GM12878 (cell line): ENCODE results near the gene ASRGL1. TPM values are rescaled to one million over a fixed set of nuclear protein-coding genes. Genes with fewer than 3 reads are reported as not detected.
A peak's percentile ranks its signal among the peaks of the same experiment; 100 is the strongest.

ENCODE experiments used
- ATAC-seq: fragments of 200-7000 bp; cut with Tn5 transposase; 3 replicates; pipeline ENCODE4 v1.9.1; 2020; ENCODE audit warnings: mild to moderate bottlenecking, moderate library complexity
- BruUV-seq: library from RNA; stranded (reverse); fragments of 400-500 nt; replicated peaks from 2 replicates; lab custom pipeline; 2021; lab: Mats Ljungman, UMichigan
- CTCF ChIA-PET: fragments of 300-600 bp; sonication (Branson Sonifier 250); formaldehyde crosslinking; extraction: SDS; loops from one replicate; lab custom pipeline; 2021; ENCODE audit warnings: inconsistent platforms; lab: Yijun Ruan, JAX
- POLR2A ChIA-PET: fragments of 350-600 bp; formaldehyde crosslinking; extraction: SDS; loops from one replicate; lab custom pipeline; 2021; ENCODE audit warnings: inconsistent platforms; lab: Charles Lee
- RAD21 ChIA-PET: fragments of 300-600 bp; sonication (Branson Sonifier 250); formaldehyde crosslinking; loops from one replicate; lab custom pipeline; 2023; ENCODE audit warnings: antibody characterized with exemption; ENCODE audit not compliant: unreplicated experiment; lab: Charles Lee
- SMC1A ChIA-PET: fragments of 300-600 bp; sonication (Branson Sonifier 250); formaldehyde crosslinking; loops from one replicate; lab custom pipeline; 2023; ENCODE audit not compliant: unreplicated experiment, uncharacterized antibody; lab: Charles Lee
- DNase-seq: peaks from one replicate; pipeline ENCODE4 v3.0.0-alpha.2; 2011; ENCODE audit warnings: low read depth, low spot score
- FAIRE-seq: peaks from 3 replicates; lab custom pipeline; 2011; peaks lifted over from hg19 to GRCh38; lab: Jason Lieb, UNC
- H2AFZ ChIP-seq: 2 replicates; pipeline ENCODE4 v1.6.0; 2011; ENCODE audit warnings: low read depth, low read length, control low read depth; ENCODE audit not compliant: control insufficient read depth
- H3K27ac ChIP-seq: 2 replicates; pipeline ENCODE4 v1.5.1; 2011; ENCODE audit warnings: control low read depth; ENCODE audit not compliant: control insufficient read depth, insufficient read depth
- H3K27me3 ChIP-seq, 2 experiments: replicated peaks in 1 of 2; 2 replicates each; pipeline versions ENCODE4 v1.6.0 to v1.6.1; 2011; ENCODE audit warnings: low read length in 1 of 2; ENCODE audit not compliant: control insufficient read depth in 2 of 2, insufficient read depth in 2 of 2
- H3K36me3 ChIP-seq, 2 experiments: 2 replicates each; pipeline ENCODE4 v1.5.1; 2011; ENCODE audit warnings: low read length in 1 of 2; ENCODE audit not compliant: control insufficient read depth in 2 of 2, insufficient read depth in 2 of 2
- H3K4me1 ChIP-seq: 2 replicates; pipeline ENCODE4 v1.6.1; 2011; ENCODE audit warnings: mild to moderate bottlenecking, low read length, moderate library complexity, mixed read lengths; ENCODE audit not compliant: control insufficient read depth, insufficient read depth
- H3K4me2 ChIP-seq: 2 replicates; pipeline ENCODE4 v1.6.0; 2011; ENCODE audit warnings: control low read depth; ENCODE audit not compliant: control insufficient read depth, insufficient read depth
- H3K4me3 ChIP-seq: fragments of 200-600 bp; sonication (generic); 2 replicates; pipeline ENCODE4 v1.5.1; 2016
- H3K79me2 ChIP-seq: 2 replicates; pipeline ENCODE4 v1.6.0; 2011; ENCODE audit warnings: low read length; ENCODE audit not compliant: control insufficient read depth, insufficient read depth
- H3K9ac ChIP-seq: 2 replicates; pipeline ENCODE4 v1.8.0; 2011; ENCODE audit warnings: low read length, control low read depth, mixed read lengths; ENCODE audit not compliant: control insufficient read depth, insufficient read depth
- H3K9me3 ChIP-seq: replicated peaks from 3 replicates; pipeline ENCODE4 v1.5.1; 2011; ENCODE audit warnings: mild to moderate bottlenecking, low read length; ENCODE audit not compliant: control insufficient read depth, insufficient read depth
- H4K20me1 ChIP-seq: 2 replicates; pipeline ENCODE4 v1.6.0; 2011; ENCODE audit not compliant: control insufficient read depth, insufficient read depth
- RAD21 ChIP-seq: IDR thresholded peaks from 2 replicates; pipeline ENCODE4 v1.6.1; 2011; ENCODE audit warnings: mild to moderate bottlenecking, low read depth, low read length, moderate library complexity; ENCODE audit not compliant: insufficient read depth
- SMC3 ChIP-seq: IDR thresholded peaks from 2 replicates; pipeline ENCODE4 v1.6.1; 2011; ENCODE audit warnings: low read length, improper control_type of control experiment, borderline replicate concordance
- ZSCAN29 ChIP-seq: fragments of 450-650 bp; IDR thresholded peaks from 2 replicates; pipeline ENCODE4 v1.6.1; 2017; ENCODE audit warnings: mild to moderate bottlenecking, moderate library complexity
- WGBS: methylation state at CpG from one replicate; pipeline ENCODE4 v1.1.6; 2016; ENCODE audit warnings: low lambda C conversion rate; ENCODE audit not compliant: insufficient replicate concordance, insufficient coverage; ENCODE audit errors: missing lambda C conversion rate; 5-methylcytosine and 5-hydroxymethylcytosine counted together
- in situ Hi-C: fragments of 300-500 bp; cut with MboI; formaldehyde crosslinking; loops from 9 replicates; pipeline ENCODE4 v1.14.3; 2018; ENCODE audit warnings: mixed read lengths
- intact Hi-C: fragments of 100-400 bp; cut with micrococcal nuclease; formaldehyde crosslinking; loops from one replicate; pipeline ENCODE4 v1.14.2; 2022; ENCODE audit not compliant: unreplicated experiment
- polyA plus RNA-seq, 11 experiments: library from polyadenylated mRNA; depleted of rRNA in 4 of 11; unstranded in 6 of 11; stranded (reverse) in 5 of 11; fragments of >200 nt; fragmentation: Nextera tagmentation in 4 of 11; fragmentation: Illumina TruSeq in 1 of 11; extraction: Ambion mirVana in 4 of 11; extraction: Trizol in 1 of 11; gene quantifications; 1 replicate in 1 of 11; 2 replicates in 10 of 11; pipeline versions ENCODE4 v1.2.1 to v1.2.3, GENCODE V29; 2011 to 2016; ENCODE audit warnings: inconsistent platforms in 2 of 11, missing spikeins in 2 of 11, low read depth in 1 of 11
- total RNA-seq, 4 experiments: library from RNA; depleted of rRNA in 3 of 4; stranded (reverse); fragments of >200 nt in 3 of 4; fragmentation: Illumina TruSeq in 1 of 4; extraction: Trizol in 1 of 4; gene quantifications; 2 replicates each; pipeline versions ENCODE4 v1.2.1 to v1.2.3, GENCODE V29; 2013 to 2021
- TF ChIP-seq, protein P1 (sequence below), 3 experiments: IDR thresholded peaks in 2 of 3; conservative IDR thresholded peaks in 1 of 3; 2 replicates each; pipeline ENCODE4 v1.5.1; 2011; ENCODE audit warnings: low read depth in 3 of 3, low read length in 3 of 3, mild to moderate bottlenecking in 3 of 3, control low read depth in 2 of 3, moderate library complexity in 2 of 3, inconsistent platforms in 1 of 3, mixed read lengths in 1 of 3; ENCODE audit not compliant: control insufficient read depth in 2 of 3, insufficient read depth in 1 of 3; ENCODE audit errors: extremely low read depth in 1 of 3

Gene ASRGL1
- total and polyA plus RNA-seq, 10 of the 15 experiments (the other 5 are each of a cell fraction or from before 2014, with no cell fraction given) = 0.97 to 24.5 (median 4.8) TPM

GRCh38 chr11:62340269-62340901 lies 3.1 kb downstream of the ASRGL1 start:
- no peak overlapping the region for H3K4me2 ChIP-seq
- H3K36me3 ChIP-seq = no peaks in the 10 kb centered on the region
- RAD21 ChIA-PET = interaction anchor here (0.6 to 4.1 kb wide), 3 partner anchors 27 to 1296 kb away, joined by 3 to 31 read pairs (median 4); no protein-coding TSS in a partner anchor
- peak; percentile 51 for TF ChIP-seq RAD21
- TF ChIP-seq, protein P1, sequence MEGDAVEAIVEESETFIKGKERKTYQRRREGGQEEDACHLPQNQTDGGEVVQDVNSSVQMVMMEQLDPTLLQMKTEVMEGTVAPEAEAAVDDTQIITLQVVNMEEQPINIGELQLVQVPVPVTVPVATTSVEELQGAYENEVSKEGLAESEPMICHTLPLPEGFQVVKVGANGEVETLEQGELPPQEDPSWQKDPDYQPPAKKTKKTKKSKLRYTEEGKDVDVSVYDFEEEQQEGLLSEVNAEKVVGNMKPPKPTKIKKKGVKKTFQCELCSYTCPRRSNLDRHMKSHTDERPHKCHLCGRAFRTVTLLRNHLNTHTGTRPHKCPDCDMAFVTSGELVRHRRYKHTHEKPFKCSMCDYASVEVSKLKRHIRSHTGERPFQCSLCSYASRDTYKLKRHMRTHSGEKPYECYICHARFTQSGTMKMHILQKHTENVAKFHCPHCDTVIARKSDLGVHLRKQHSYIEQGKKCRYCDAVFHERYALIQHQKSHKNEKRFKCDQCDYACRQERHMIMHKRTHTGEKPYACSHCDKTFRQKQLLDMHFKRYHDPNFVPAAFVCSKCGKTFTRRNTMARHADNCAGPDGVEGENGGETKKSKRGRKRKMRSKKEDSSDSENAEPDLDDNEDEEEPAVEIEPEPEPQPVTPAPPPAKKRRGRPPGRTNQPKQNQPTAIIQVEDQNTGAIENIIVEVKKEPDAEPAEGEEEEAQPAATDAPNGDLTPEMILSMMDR (IDR thresholded peaks at IDR 0.05 in 2 of 3, conservative IDR thresholded peaks at IDR 0.05 in 1 of 3; ENCODE audit: control insufficient read depth in 2 of 3, extremely low read depth in 1 of 3, insufficient read depth in 1 of 3, low read depth in 3 of 3, low read length in 3 of 3) = peak; percentile 77 to 84 (median 80)
- TF ChIP-seq SMC3 = peak; percentile 89
- no peak for TF ChIP-seq ZSCAN29
- DNase-seq (peak; percentile 12), FAIRE-seq (peak; percentile 89), ATAC-seq (peak; percentile 73)
- peaks cover 4% of the 10 kb centered on the region for H3K4me1 ChIP-seq
- no peaks in the 10 kb centered on the region for H4K20me1 ChIP-seq
- in situ Hi-C loops = no loop called here
- no peak overlapping the region for H3K4me3 ChIP-seq
- intact Hi-C loops = loop anchor here (1.0 kb wide), 1 partner anchor 38 kb away; no protein-coding TSS in a partner anchor
- no peak overlapping the region for H2AFZ ChIP-seq
- no peaks in the 10 kb centered on the region for H3K9me3 ChIP-seq
- SMC1A ChIA-PET = interaction anchor here (0.8 to 4.5 kb wide), 10 partner anchors 9 to 388 kb away, joined by 3 to 70 read pairs (median 4); no protein-coding TSS in a partner anchor
- no peak overlapping the region for H3K27ac ChIP-seq
- POLR2A ChIA-PET = interaction anchor here (0.6 to 0.7 kb wide), 2 partner anchors 132 to 443 kb away, joined by 3 to 5 read pairs; no protein-coding TSS in a partner anchor
- CTCF ChIA-PET = interaction anchor here (0.6 to 4.8 kb wide), 31 partner anchors 9 to 753 kb away, joined by 3 to 98 read pairs (median 5); partner anchors contain the start of gene TUT1
- 64% methylated on average over 6 of the region's 6 CpGs for WGBS
- H3K27me3 ChIP-seq = peaks cover 0 to 4% of the 10 kb centered on the region in 2 experiments; a peak in 2 of 4 replicates
- no peaks in the 10 kb centered on the region for H3K79me2 ChIP-seq
- BruUV-seq = no TSS peak
- no peak overlapping the region for H3K9ac ChIP-seq
